ENCODE data around the gene ARL2.

DNA sequence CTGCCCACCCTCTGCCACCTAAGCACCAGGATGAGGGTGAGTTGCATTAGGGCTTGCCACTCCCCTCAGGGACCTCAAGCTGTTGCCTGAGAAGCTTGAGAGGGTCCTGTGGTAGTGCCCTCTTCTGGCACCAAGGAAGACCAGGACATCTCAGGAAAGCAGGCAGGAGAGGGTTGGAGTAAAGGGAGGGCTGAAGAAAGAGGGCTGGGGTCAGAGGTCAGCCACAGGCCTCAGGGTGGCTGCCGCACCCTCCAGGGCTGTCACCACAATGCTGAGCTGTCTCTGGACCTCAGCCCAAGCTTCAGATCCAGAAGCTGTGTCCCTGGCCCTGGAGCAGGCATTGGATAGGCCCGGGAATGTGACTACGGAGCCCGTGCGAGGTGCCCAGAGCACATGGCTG, 31.1 kb downstream of the ARL2 start:
- TF ChIP-seq TAF1 (IDR thresholded peaks at IDR 0.05; ENCODE audit: borderline replicate concordance, low read depth, low read length) (no peak), POLR2A (IDR thresholded peaks at IDR 0.05; ENCODE audit: low read depth, low read length) (no peak), POLR2AphosphoS5 (IDR thresholded peaks at IDR 0.05; ENCODE audit: low read depth, low read length) (no peak)

Data from GM12892 (cell line).